ENCODE measurements around the gene SIPA1L3. TPM values are rescaled to one million over a fixed set of nuclear protein-coding genes. Genes with fewer than 3 reads are reported as not detected.

Gene SIPA1L3
- total RNA-seq, 1 donor from 2014 or later: 63.2 TPM

DNA sequence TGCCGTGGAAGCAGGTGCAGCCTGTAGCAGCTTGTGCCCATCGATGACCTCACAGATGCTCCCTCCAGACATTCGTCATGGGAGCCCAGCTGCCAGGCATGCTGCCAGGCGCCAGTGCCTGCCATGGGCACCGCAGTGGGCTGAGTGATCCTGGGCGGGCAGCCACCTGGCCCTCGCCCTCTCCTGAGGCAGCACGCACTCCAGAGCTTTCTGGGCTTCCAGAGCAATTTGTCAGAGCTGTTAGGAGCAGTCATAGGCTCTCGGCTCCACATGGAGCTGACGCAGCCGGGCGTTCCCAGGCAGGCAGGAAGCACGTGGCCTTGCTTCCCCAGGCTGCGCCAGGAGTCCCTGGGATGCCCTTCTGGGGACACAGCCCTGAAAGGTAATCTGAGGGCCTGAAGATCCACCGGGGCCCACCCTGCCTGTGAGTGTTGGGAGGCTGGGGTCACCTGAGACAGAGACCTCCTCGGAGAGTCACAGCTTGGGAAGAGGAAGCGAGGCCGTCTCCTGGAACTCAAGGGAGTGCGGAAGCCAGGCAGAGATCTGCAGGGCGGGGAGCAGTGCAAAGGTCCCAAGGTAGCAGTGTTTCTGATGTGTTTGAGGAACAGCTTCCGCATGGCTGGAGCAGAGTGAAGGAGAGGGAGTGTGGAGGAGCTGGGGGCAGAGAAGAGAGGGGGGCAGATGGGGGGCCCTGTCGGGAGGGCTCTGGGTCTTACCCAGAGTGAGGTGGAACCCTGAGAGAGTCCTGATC is 266.5 kb downstream of the SIPA1L3 start:
- Histone ChIP-seq H3K36me3 (peaks cover 7% of the 10 kb centered on the region), H3K4me3 (no peak overlapping the region), H3K27ac (no peak overlapping the region), H3K27me3 (ENCODE audit: low read depth) (no peaks in the 10 kb centered on the region), H3K9me3 (no peaks in the 10 kb centered on the region), H3K4me1 (no peaks in the 10 kb centered on the region)
- TF ChIP-seq, protein P1, sequence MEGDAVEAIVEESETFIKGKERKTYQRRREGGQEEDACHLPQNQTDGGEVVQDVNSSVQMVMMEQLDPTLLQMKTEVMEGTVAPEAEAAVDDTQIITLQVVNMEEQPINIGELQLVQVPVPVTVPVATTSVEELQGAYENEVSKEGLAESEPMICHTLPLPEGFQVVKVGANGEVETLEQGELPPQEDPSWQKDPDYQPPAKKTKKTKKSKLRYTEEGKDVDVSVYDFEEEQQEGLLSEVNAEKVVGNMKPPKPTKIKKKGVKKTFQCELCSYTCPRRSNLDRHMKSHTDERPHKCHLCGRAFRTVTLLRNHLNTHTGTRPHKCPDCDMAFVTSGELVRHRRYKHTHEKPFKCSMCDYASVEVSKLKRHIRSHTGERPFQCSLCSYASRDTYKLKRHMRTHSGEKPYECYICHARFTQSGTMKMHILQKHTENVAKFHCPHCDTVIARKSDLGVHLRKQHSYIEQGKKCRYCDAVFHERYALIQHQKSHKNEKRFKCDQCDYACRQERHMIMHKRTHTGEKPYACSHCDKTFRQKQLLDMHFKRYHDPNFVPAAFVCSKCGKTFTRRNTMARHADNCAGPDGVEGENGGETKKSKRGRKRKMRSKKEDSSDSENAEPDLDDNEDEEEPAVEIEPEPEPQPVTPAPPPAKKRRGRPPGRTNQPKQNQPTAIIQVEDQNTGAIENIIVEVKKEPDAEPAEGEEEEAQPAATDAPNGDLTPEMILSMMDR (IDR thresholded peaks at IDR 0.05): no peak
- intact Hi-C loops (cut with DNase I): no loop called here
- DNase-seq (no peak), ATAC-seq (peak in 1 of 2 donors; percentile 50)

DNA sequence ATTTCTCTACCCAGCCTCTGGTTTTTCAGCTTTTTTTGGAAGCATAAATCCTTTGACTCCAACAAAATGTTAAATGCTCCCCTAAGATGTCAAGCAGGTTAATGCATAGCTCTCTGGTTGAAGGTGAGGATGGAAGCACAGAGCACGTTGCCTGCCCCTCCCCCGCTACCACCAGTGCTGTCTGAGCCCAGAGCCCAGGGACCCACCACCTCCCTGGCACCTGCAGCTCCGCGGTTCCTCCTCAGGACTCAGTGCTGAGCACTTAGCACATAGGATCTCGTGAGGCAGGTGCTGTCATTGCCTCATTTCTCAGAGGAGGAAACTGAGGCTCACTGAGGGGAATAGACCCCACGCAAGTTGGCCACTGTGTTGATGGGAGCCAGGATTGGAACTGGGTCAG is 268.4 kb downstream of the SIPA1L3 start:
- ATAC-seq (no peak), DNase-seq (no peak)
- H3K9me3 ChIP-seq: peaks cover 18% of the 10 kb centered on the region
- no peak overlapping the region for H3K4me3 ChIP-seq
- H3K36me3 ChIP-seq: peaks cover 5% of the 10 kb centered on the region
- TF ChIP-seq, protein P1 (IDR thresholded peaks at IDR 0.05): no peak
- intact Hi-C loops (cut with DNase I): no loop called here
- H3K4me1 ChIP-seq: no peaks in the 10 kb centered on the region
- no peak overlapping the region for H3K27ac ChIP-seq
- no peaks in the 10 kb centered on the region for H3K27me3 ChIP-seq (ENCODE audit: low read depth)

DNA sequence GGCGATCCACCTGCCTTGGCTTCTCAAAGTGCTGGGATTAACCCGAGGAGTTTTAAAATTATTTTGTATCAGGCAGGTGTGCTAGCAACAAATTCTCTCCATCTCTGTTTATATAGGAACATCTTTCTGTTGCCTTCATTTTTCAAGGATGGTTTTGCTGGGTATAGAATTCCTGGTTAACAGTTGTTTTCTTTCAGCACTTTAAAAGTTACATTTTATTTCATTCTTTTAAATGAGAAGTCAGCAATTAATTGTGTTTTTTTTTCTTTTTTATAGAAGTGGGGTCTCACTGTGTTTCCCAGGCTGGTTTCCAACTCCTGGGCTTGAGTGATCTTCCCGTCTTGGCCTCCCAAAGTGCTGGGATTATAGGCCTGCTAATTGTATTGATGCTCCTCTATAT is 273.1 kb downstream of the SIPA1L3 start:
- DNase-seq (no peak), ATAC-seq (no peak)
- Histone ChIP-seq H3K4me1 (peaks cover 4% of the 10 kb centered on the region), H3K27ac (no peak overlapping the region), H3K36me3 (peaks cover 7% of the 10 kb centered on the region), H3K9me3 (peaks cover 22% of the 10 kb centered on the region), H3K4me3 (no peak overlapping the region), H3K27me3 (ENCODE audit: low read depth) (no peaks in the 10 kb centered on the region)
- intact Hi-C loops (cut with DNase I): no loop called here
- TF ChIP-seq, protein P1 (IDR thresholded peaks at IDR 0.05): no peak

DNA sequence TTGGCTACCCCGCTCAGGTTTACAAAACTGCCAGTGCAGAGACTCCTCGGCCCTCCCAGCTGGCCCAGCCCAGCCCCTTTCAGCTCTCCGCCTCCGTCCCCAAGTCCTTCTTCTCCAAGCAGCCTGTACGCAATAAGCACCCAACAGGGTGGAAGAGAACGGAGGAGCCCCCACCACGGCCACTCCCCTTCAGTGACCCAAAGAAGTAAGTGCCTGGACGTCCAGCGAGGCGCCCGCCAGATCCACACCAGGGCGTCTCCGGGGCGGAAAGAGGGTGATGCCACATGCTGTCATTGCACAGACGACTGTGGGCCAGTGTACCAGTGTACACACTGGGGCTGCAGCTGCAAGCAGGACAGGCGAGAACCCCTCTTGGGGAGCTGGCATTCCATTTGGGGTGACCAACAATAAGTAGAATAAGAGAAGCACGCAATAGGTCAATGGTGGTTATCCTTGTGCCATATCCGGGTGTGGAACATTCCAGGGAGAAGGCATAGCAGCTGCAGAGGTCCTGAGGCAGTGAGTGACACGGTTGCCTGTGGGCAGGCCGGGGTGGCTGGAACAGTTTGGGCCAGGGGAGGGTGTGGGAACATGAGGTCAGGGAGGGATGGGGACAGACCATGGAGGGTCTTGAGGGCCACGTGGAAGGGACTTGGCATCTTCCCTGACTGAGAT is 275.7 kb downstream of the SIPA1L3 start:
- ATAC-seq (peak in 1 of 2 donors; percentile 20), DNase-seq (no peak)
- no peak overlapping the region for H3K27ac ChIP-seq
- TF ChIP-seq, protein P1 (IDR thresholded peaks at IDR 0.05): no peak
- H3K36me3 ChIP-seq: peaks cover 15% of the 10 kb centered on the region
- H3K4me3 ChIP-seq: no peak overlapping the region
- no peaks in the 10 kb centered on the region for H3K27me3 ChIP-seq (ENCODE audit: low read depth)
- peaks cover 4% of the 10 kb centered on the region for H3K4me1 ChIP-seq
- peaks cover 22% of the 10 kb centered on the region for H3K9me3 ChIP-seq
- intact Hi-C loops (cut with DNase I): no loop called here

DNA sequence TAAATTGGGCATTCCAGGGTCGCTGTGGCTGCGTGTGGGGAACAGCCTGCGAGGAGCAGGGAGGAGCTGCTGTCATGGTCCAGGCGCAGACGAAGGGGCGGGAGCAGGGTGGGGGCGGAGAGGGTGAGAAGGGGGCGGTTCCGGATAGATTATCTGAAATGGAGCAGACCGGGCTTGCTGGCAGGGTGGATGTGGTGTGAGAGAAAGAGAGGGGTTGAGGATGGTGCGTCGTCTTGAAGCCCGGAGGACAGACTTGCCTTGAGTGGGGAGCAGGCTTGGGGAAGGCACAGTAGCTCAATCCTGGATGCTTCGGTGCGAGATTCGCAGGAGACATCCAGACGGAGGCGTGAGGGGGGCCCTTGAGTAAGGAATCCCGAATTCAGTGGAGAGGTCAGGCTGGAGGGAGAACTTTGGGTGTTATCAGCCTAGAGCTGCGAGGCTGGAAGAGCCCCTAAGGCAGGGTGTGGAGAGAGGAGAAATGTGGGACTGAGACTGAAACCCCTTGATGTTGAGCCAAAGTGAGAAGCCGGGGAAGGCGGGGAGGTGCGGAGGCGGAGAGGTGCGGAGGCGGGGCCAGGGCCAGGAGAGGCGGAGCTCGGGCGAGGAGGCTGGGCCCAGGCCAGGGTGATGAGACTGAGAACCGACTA is 276.4 kb downstream of the SIPA1L3 start:
- peak overlapping the region; percentile 30 for H3K4me3 ChIP-seq
- no peak for DNase-seq
- intact Hi-C loops (cut with DNase I): no loop called here

More for the DNA sequence above, 276.4 kb downstream of the SIPA1L3 start:
- H3K36me3 ChIP-seq: peaks cover 15% of the 10 kb centered on the region
- no peaks in the 10 kb centered on the region for H3K27me3 ChIP-seq (ENCODE audit: low read depth)
- no peak overlapping the region for H3K27ac ChIP-seq
- peak; percentile 33 to 59 for ATAC-seq
- peaks cover 4% of the 10 kb centered on the region for H3K4me1 ChIP-seq
- TF ChIP-seq, protein P1 (IDR thresholded peaks at IDR 0.05): no peak
- peaks cover 22% of the 10 kb centered on the region for H3K9me3 ChIP-seq
